ENCODE data around the gene EXOC6.

EXOC6 gene

GRCh38 chr10:92923416-92923815 lies 75.1 kb downstream of the EXOC6 start (continued):
- TF ChIP-seq, protein P1, sequence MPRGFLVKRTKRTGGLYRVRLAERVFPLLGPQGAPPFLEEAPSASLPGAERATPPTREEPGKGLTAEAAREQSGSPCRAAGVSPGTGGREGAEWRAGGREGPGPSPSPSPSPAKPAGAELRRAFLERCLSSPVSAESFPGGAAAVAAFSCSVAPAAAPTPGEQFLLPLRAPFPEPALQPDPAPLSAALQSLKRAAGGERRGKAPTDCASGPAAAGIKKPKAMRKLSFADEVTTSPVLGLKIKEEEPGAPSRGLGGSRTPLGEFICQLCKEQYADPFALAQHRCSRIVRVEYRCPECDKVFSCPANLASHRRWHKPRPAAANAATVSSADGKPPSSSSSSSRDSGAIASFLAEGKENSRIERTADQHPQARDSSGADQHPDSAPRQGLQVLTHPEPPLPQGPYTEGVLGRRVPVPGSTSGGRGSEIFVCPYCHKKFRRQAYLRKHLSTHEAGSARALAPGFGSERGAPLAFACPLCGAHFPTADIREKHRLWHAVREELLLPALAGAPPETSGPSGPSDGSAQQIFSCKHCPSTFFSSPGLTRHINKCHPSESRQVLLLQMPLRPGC (tag by site-specific recombination; IDR thresholded peaks at IDR 0.05), result no peak
- TF ChIP-seq, protein P2, sequence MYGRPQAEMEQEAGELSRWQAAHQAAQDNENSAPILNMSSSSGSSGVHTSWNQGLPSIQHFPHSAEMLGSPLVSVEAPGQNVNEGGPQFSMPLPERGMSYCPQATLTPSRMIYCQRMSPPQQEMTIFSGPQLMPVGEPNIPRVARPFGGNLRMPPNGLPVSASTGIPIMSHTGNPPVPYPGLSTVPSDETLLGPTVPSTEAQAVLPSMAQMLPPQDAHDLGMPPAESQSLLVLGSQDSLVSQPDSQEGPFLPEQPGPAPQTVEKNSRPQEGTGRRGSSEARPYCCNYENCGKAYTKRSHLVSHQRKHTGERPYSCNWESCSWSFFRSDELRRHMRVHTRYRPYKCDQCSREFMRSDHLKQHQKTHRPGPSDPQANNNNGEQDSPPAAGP (tag by site-specific recombination; IDR thresholded peaks at IDR 0.05), result no peak
- no peak for TF ChIP-seq PRDM4 (tag by site-specific recombination; IDR thresholded peaks at IDR 0.05)

GRCh38 chr10:92929896-92930295 lies 81.6 kb downstream of the EXOC6 start:
- Histone ChIP-seq H3K4me3 (ENCODE audit: low read depth, low read length) (no peak overlapping the region), H3K4me1 (ENCODE audit: control insufficient read depth, insufficient read depth, low read length) (no peaks in the 10 kb centered on the region), H3K9me3 (ENCODE audit: control insufficient read depth, insufficient read depth, low read depth, low read length) (no peaks in the 10 kb centered on the region; the same call in 1 of the 2 replicates), H3K36me3 (ENCODE audit: control insufficient read depth in 2 of 2, insufficient read depth in 1 of 2, low read length in 2 of 2) (peaks cover 23 to 28% of the 10 kb centered on the region in 2 experiments), H3K27ac (ENCODE audit: extremely low read depth, low read depth, low read length) (no peak overlapping the region)
- TF ChIP-seq, protein P3, sequence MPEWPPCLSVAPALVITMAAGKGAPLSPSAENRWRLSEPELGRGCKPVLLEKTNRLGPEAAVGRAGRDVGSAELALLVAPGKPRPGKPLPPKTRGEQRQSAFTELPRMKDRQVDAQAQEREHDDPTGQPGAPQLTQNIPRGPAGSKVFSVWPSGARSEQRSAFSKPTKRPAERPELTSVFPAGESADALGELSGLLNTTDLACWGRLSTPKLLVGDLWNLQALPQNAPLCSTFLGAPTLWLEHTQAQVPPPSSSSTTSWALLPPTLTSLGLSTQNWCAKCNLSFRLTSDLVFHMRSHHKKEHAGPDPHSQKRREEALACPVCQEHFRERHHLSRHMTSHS (tag by site-specific recombination; IDR thresholded peaks at IDR 0.05), result no peak
- TF ChIP-seq HOXD13 (CRISPR knock-in tag; IDR thresholded peaks at IDR 0.05; ENCODE audit: borderline replicate concordance) (no peak), ZNF184 (tag by site-specific recombination; IDR thresholded peaks at IDR 0.05) (no peak), GLI4 (tag by site-specific recombination; IDR thresholded peaks at IDR 0.05) (no peak), ZNF768 (tag by site-specific recombination; IDR thresholded peaks at IDR 0.05) (no peak), GLIS1 (tag by site-specific recombination; IDR thresholded peaks at IDR 0.05) (no peak), OVOL3 (tag by site-specific recombination; IDR thresholded peaks at IDR 0.05) (no peak), ZNF701 (tag by site-specific recombination; IDR thresholded peaks at IDR 0.05) (no peak), ZNF280C (tag by site-specific recombination; IDR thresholded peaks at IDR 0.05) (no peak), ZNF785 (tag by site-specific recombination; IDR thresholded peaks at IDR 0.05) (no peak), ZNF776 (tag by site-specific recombination; IDR thresholded peaks at IDR 0.05; ENCODE audit: borderline replicate concordance) (no peak), ZNF132 (tag by site-specific recombination; IDR thresholded peaks at IDR 0.05; ENCODE audit: borderline replicate concordance) (no peak), ZNF501 (tag by site-specific recombination; IDR thresholded peaks at IDR 0.05) (no peak)
- TF ChIP-seq, protein P4, sequence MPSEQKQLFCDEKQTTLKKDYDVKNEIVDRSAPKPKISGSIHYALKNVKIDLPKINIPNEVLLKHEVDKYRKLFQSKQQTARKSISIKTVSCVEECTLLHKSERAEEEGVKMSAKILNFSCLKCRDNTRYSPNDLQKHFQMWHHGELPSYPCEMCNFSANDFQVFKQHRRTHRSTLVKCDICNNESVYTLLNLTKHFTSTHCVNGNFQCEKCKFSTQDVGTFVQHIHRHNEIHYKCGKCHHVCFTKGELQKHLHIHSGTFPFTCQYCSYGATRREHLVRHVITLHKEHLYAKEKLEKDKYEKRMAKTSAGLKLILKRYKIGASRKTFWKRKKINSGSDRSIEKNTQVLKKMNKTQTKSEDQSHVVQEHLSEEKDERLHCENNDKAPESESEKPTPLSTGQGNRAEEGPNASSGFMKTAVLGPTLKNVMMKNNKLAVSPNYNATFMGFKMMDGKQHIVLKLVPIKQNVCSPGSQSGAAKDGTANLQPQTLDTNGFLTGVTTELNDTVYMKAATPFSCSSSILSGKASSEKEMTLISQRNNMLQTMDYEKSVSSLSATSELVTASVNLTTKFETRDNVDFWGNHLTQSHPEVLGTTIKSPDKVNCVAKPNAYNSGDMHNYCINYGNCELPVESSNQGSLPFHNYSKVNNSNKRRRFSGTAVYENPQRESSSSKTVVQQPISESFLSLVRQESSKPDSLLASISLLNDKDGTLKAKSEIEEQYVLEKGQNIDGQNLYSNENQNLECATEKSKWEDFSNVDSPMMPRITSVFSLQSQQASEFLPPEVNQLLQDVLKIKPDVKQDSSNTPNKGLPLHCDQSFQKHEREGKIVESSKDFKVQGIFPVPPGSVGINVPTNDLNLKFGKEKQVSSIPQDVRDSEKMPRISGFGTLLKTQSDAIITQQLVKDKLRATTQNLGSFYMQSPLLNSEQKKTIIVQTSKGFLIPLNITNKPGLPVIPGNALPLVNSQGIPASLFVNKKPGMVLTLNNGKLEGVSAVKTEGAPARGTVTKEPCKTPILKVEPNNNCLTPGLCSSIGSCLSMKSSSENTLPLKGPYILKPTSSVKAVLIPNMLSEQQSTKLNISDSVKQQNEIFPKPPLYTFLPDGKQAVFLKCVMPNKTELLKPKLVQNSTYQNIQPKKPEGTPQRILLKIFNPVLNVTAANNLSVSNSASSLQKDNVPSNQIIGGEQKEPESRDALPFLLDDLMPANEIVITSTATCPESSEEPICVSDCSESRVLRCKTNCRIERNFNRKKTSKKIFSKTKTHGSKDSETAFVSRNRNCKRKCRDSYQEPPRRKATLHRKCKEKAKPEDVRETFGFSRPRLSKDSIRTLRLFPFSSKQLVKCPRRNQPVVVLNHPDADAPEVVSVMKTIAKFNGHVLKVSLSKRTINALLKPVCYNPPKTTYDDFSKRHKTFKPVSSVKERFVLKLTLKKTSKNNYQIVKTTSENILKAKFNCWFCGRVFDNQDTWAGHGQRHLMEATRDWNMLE (tag by site-specific recombination; conservative IDR thresholded peaks at IDR 0.05; ENCODE audit: low read depth), result no peak
- TF ChIP-seq, protein P5, sequence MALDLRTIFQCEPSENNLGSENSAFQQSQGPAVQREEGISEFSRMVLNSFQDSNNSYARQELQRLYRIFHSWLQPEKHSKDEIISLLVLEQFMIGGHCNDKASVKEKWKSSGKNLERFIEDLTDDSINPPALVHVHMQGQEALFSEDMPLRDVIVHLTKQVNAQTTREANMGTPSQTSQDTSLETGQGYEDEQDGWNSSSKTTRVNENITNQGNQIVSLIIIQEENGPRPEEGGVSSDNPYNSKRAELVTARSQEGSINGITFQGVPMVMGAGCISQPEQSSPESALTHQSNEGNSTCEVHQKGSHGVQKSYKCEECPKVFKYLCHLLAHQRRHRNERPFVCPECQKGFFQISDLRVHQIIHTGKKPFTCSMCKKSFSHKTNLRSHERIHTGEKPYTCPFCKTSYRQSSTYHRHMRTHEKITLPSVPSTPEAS (tag by site-specific recombination; IDR thresholded peaks at IDR 0.05), result no peak
- ChIA-PET CTCF (interaction anchor here (2.1 kb wide), 1 partner anchor 14 kb away, joined by 10 read pairs; no protein-coding TSS in a partner anchor), POLR2A (no interaction called here)

Measured in HEK293 (cell line).